ENCODE data around the gene SLC22A14. TPM values are rescaled to one million over a fixed set of nuclear protein-coding genes. Genes with fewer than 3 reads are reported as not detected.

SLC22A14 gene
- total and polyA plus RNA-seq, 4 donors: 0.17 TPM; not detected in 3

DNA sequence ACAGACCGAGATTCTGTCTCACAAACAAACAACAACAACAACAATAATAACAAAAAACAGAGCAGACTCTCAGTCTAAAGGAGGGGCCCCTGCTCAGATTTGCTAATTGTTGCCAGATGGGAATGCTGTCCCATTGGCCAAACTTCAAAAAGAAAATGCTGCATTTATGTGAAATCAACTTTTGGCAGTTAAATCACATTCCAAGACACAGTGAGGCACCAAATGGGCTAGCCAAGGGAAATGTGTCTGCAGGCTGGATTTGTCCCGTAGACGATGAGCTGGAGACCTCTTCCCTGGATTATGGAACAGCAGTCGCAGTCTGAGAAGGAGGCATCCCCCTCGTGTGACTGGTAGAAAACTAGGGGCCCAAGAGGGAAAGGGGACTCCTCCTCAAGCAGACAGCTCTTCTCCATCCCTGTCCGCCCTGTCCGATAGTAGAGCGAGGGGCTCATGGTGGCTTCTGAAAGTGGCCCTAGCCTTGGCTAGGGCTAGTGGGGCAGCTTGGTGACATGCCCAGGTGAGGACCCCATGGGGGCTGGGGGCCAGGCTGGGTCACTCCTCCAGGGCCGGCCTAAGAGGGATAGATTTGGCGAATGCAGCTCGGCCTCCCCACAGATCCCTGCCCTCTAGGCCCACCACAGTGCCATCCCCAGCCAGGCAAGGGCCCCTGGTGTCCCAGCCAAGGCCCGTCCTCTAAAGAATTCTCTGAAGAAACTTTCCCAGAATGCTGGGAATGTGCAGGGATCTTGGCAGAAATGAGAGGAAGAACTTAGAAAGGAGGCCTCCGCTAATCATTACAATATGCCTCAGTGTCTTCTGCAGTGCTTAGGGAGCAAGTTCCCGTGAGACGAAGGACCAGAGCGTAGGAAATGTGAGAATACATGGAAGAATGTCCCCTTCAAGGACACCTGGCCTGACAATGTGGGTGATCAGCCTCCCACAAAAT is 2.0 kb downstream of the SLC22A14 start:
- no peaks in the 10 kb centered on the region for H3K9me3 ChIP-seq (ENCODE audit: control insufficient read depth in 4 of 4, low read length in 3 of 4)
- H3K27me3 ChIP-seq (ENCODE audit: control insufficient read depth in 4 of 4, insufficient read depth in 4 of 4, low read length in 3 of 4): no peaks in the 10 kb centered on the region
- 93% methylated on average over 16 of the region's 16 CpGs for WGBS
- no peak overlapping the region for H3K27ac ChIP-seq (ENCODE audit: low read depth in 1 of 2, low read length in 2 of 2)
- H3K9ac ChIP-seq (ENCODE audit: low read depth in 1 of 2, low read length in 2 of 2): no peak overlapping the region
- DNase-seq (ENCODE audit: low spot score): no peak
- no peaks in the 10 kb centered on the region for H3K36me3 ChIP-seq (ENCODE audit: control insufficient read depth in 4 of 4, insufficient read depth in 3 of 4, low read depth in 1 of 4, low read length in 3 of 4)
- H3K4me1 ChIP-seq (ENCODE audit: control insufficient read depth in 4 of 4, insufficient read depth in 4 of 4, low read length in 3 of 4): no peaks in the 10 kb centered on the region
- no peak overlapping the region for H3K4me3 ChIP-seq (ENCODE audit: low read depth in 1 of 3, low read length in 3 of 3)
- TF ChIP-seq TAF1 (conservative IDR thresholded peaks at IDR 0.05): no peak
- TF ChIP-seq, protein P1, sequence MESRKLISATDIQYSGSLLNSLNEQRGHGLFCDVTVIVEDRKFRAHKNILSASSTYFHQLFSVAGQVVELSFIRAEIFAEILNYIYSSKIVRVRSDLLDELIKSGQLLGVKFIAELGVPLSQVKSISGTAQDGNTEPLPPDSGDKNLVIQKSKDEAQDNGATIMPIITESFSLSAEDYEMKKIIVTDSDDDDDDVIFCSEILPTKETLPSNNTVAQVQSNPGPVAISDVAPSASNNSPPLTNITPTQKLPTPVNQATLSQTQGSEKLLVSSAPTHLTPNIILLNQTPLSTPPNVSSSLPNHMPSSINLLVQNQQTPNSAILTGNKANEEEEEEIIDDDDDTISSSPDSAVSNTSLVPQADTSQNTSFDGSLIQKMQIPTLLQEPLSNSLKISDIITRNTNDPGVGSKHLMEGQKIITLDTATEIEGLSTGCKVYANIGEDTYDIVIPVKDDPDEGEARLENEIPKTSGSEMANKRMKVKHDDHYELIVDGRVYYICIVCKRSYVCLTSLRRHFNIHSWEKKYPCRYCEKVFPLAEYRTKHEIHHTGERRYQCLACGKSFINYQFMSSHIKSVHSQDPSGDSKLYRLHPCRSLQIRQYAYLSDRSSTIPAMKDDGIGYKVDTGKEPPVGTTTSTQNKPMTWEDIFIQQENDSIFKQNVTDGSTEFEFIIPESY (IDR thresholded peaks at IDR 0.05): no peak
- no peak for TF ChIP-seq GABPA (IDR thresholded peaks at IDR 0.05 in 1 of 2, conservative IDR thresholded peaks at IDR 0.05 in 1 of 2)
- no peak for TF ChIP-seq SP1 (IDR thresholded peaks at IDR 0.05)
- TF ChIP-seq EGR1 (IDR thresholded peaks at IDR 0.05; ENCODE audit: low read depth in 2 of 2): no peak
- no peak for TF ChIP-seq YY1 (IDR thresholded peaks at IDR 0.05)
- no peak for TF ChIP-seq REST (IDR thresholded peaks at IDR 0.05)
- TF ChIP-seq, protein P2, sequence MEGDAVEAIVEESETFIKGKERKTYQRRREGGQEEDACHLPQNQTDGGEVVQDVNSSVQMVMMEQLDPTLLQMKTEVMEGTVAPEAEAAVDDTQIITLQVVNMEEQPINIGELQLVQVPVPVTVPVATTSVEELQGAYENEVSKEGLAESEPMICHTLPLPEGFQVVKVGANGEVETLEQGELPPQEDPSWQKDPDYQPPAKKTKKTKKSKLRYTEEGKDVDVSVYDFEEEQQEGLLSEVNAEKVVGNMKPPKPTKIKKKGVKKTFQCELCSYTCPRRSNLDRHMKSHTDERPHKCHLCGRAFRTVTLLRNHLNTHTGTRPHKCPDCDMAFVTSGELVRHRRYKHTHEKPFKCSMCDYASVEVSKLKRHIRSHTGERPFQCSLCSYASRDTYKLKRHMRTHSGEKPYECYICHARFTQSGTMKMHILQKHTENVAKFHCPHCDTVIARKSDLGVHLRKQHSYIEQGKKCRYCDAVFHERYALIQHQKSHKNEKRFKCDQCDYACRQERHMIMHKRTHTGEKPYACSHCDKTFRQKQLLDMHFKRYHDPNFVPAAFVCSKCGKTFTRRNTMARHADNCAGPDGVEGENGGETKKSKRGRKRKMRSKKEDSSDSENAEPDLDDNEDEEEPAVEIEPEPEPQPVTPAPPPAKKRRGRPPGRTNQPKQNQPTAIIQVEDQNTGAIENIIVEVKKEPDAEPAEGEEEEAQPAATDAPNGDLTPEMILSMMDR (IDR thresholded peaks at IDR 0.05; ENCODE audit: low read depth, low read length, missing input control): no peak
- TF ChIP-seq HNF4A (conservative IDR thresholded peaks at IDR 0.05): no peak
- TF ChIP-seq RAD21 (IDR thresholded peaks at IDR 0.05): no peak
- TF ChIP-seq RXRA (IDR thresholded peaks at IDR 0.05): no peak
- TF ChIP-seq HNF4G (IDR thresholded peaks at IDR 0.05): no peak
- no peak for TF ChIP-seq FOXA1 (IDR thresholded peaks at IDR 0.05)
- TF ChIP-seq ATF3 (IDR thresholded peaks at IDR 0.05): no peak
- no peak for TF ChIP-seq MAX (IDR thresholded peaks at IDR 0.05)
- TF ChIP-seq JUND (IDR thresholded peaks at IDR 0.05): no peak
- TF ChIP-seq NR2F2 (IDR thresholded peaks at IDR 0.05): no peak
- TF ChIP-seq FOXA2 (IDR thresholded peaks at IDR 0.05): no peak

All from liver (tissue), 9 donors.